ENCODE results near the gene RABGAP1L. TPM values are rescaled to one million over a fixed set of nuclear protein-coding genes. Genes with fewer than 3 reads are reported as not detected.
A peak's percentile ranks its signal among the peaks of the same experiment; 100 is the strongest.

RABGAP1L gene
- total and polyA plus RNA-seq, 2 of the 8 experiments (the other 6 are each of a cell fraction or from before 2014, with no cell fraction given): 33.3 to 156 TPM

- no peak for TF ChIP-seq SIX5 (IDR thresholded peaks at IDR 0.05; ENCODE audit: low read depth, low read length)
- TF ChIP-seq SUZ12 (IDR thresholded peaks at IDR 0.05; ENCODE audit: low read length): no peak
- no peak for TF ChIP-seq NANOG (IDR thresholded peaks at IDR 0.05; ENCODE audit: insufficient read depth, low read depth, low read length, poor library complexity, severe bottlenecking)
- no peak for TF ChIP-seq ZNF274 (IDR thresholded peaks at IDR 0.05; ENCODE audit: borderline replicate concordance, extremely low read depth, low read length)
- no peak; the same call in 1 of the 2 replicates for TF ChIP-seq E2F6 (IDR thresholded peaks at IDR 0.05)
- TF ChIP-seq SP4 (IDR thresholded peaks at IDR 0.05; ENCODE audit: low read length): peak; percentile 72; the same call in 1 of the 2 replicates
- TF ChIP-seq BACH1 (IDR thresholded peaks at IDR 0.05; ENCODE audit: low read length): no peak
- peak in 1 of 2 experiments; percentile 53; a peak in 1 of 3 replicates for TF ChIP-seq EP300 (IDR thresholded peaks at IDR 0.05; ENCODE audit: borderline replicate concordance in 1 of 2, low read depth in 2 of 2, low read length in 2 of 2)
- no peak; the same call in 1 of the 2 replicates for TF ChIP-seq EGR1 (IDR thresholded peaks at IDR 0.05; ENCODE audit: borderline replicate concordance, low read depth, low read length)
- TF ChIP-seq SAP30 (IDR thresholded peaks at IDR 0.05; ENCODE audit: insufficient read depth, insufficient replicate concordance, low read length): no peak
- peak; percentile 88 for TF ChIP-seq TBP (IDR thresholded peaks at IDR 0.05; ENCODE audit: low read depth, low read length)
- TF ChIP-seq YY1 (IDR thresholded peaks at IDR 0.05; ENCODE audit: low read depth, low read length): peak; percentile 98
These were observed 840.1 kb downstream of the RABGAP1L start (continued) for GRCh38 chr1:174999216-174999935.

Measured in H1 (cell line).